H1 (cell line): Measurements from ENCODE around the gene ITGB2. TPM values are rescaled to one million over a fixed set of nuclear protein-coding genes. Genes with fewer than 3 reads are reported as not detected.

Source experiments
- BRCA1 ChIP-seq: IDR thresholded peaks from 2 replicates; pipeline ENCODE4 v1.6.1; 2012; ENCODE audit warnings: low read depth, low read length, improper control_type of control experiment
- CHD7 ChIP-seq: fragments of 300-600 bp; sonication (generic); IDR thresholded peaks from 2 replicates; pipeline ENCODE4 v1.7.1; 2012; ENCODE audit warnings: low read length, moderate library complexity, mild to moderate bottlenecking, inconsistent platforms; ENCODE audit not compliant: insufficient replicate concordance
- CTBP2 ChIP-seq: IDR thresholded peaks from 2 replicates; pipeline ENCODE4 v1.7.0; 2011; ENCODE audit warnings: borderline replicate concordance, mild to moderate bottlenecking, moderate library complexity, mixed read lengths, low read length; ENCODE audit not compliant: insufficient read depth, insufficient read length
- FOSL1 ChIP-seq: IDR thresholded peaks from 2 replicates; pipeline ENCODE4 v1.6.1; 2011; ENCODE audit warnings: mild to moderate bottlenecking, low read depth, low read length, moderate library complexity; ENCODE audit not compliant: insufficient read depth
- KDM4A ChIP-seq: IDR thresholded peaks from one replicate; pipeline ENCODE4 v1.7.1; 2012; ENCODE audit warnings: low read depth, mild to moderate bottlenecking, moderate library complexity, low read length, inconsistent platforms; ENCODE audit not compliant: severe bottlenecking
- POU5F1 ChIP-seq: IDR thresholded peaks from 2 replicates; pipeline ENCODE4 v1.6.1; 2011; ENCODE audit warnings: low read depth, mild to moderate bottlenecking, low read length, moderate library complexity
- RAD21 ChIP-seq, 2 experiments: IDR thresholded peaks in 1 of 2; conservative IDR thresholded peaks in 1 of 2; 2 replicates each; pipeline ENCODE4 v1.6.1; 2011; ENCODE audit warnings: low read depth in 2 of 2, low read length in 2 of 2, improper control_type of control experiment in 1 of 2, inconsistent platforms in 1 of 2, mild to moderate bottlenecking in 1 of 2, moderate library complexity in 1 of 2
- SP1 ChIP-seq: IDR thresholded peaks from 2 replicates; pipeline ENCODE4 v1.6.1; 2011; ENCODE audit warnings: low read depth, low read length
- SP2 ChIP-seq: IDR thresholded peaks from 2 replicates; pipeline ENCODE4 v1.6.1; 2012; ENCODE audit warnings: mild to moderate bottlenecking, low read length, inconsistent platforms
- SRF ChIP-seq: IDR thresholded peaks from 2 replicates; pipeline ENCODE4 v1.6.1; 2011; ENCODE audit warnings: mild to moderate bottlenecking, low read depth, low read length, moderate library complexity
- YY1 ChIP-seq: IDR thresholded peaks from 2 replicates; pipeline ENCODE4 v1.6.1; 2011; ENCODE audit warnings: low read depth, mild to moderate bottlenecking, low read length
- polyA plus RNA-seq, 7 experiments: library from polyadenylated mRNA; depleted of rRNA in 3 of 7; stranded (reverse) in 5 of 7; unstranded in 2 of 7; fragments of >200 nt in 5 of 7; fragments of 200-250 nt in 2 of 7; gene quantifications; 1 replicate in 5 of 7; 2 replicates in 1 of 7; 4 replicates in 1 of 7; pipeline versions ENCODE4 v1.2.1 to v1.2.3, GENCODE V29; 2011 to 2013; ENCODE audit warnings: missing spikeins in 2 of 7, mixed read lengths in 2 of 7
- total RNA-seq: library from RNA; stranded (reverse); fragmentation: NEBNext Ultra II Directional; extraction: Animal tissue kit (Norgen Biotek cat#: 25700); gene quantifications from 2 replicates; pipeline ENCODE4 v1.2.1, GENCODE V29; 2021

ITGB2 gene
- total and polyA plus RNA-seq, 2 of the 8 experiments (the other 6 are each of a cell fraction or from before 2014, with no cell fraction given): 0.24 to 0.63 TPM

- TF ChIP-seq CTBP2 (no peak), POU5F1 (no peak), SRF (no peak), SP2 (no peak), CHD7 (no peak), RAD21 (IDR thresholded peaks at IDR 0.05 in 1 of 2, conservative IDR thresholded peaks at IDR 0.05 in 1 of 2; ENCODE audit: low read depth in 2 of 2, low read length in 2 of 2) (no peak), FOSL1 (no peak), BRCA1 (no peak), YY1 (no peak), KDM4A (no peak), SP1 (no peak)
Measured at GRCh38 chr21:44896561-44897286, 24.0 kb downstream of the ITGB2 start (continued).
